Liver (tissue), 9 donors: ENCODE data around the gene UFC1. TPM values are rescaled to one million over a fixed set of nuclear protein-coding genes. Genes with fewer than 3 reads are reported as not detected.
A peak's percentile ranks its signal among the peaks of the same experiment; 100 is the strongest.

Source experiments
- DNase-seq: peaks from one replicate; pipeline ENCODE4 v3.0.0-alpha.2; 2017; ENCODE audit warnings: low spot score
- H3K27ac ChIP-seq, 2 donors: one replicate each; pipeline ENCODE4 v1.7.0; 2013; ENCODE audit warnings: inconsistent platforms in 2 of 2, low read length in 2 of 2, control low read depth in 1 of 2, low read depth in 1 of 2, mild to moderate bottlenecking in 1 of 2
- H3K27me3 ChIP-seq, 4 donors: one replicate each; pipeline versions ENCODE4 v1.6.1 to v1.7.0; 2013; ENCODE audit warnings: low read length in 3 of 4, inconsistent platforms in 1 of 4, mild to moderate bottlenecking in 1 of 4, moderate library complexity in 1 of 4; ENCODE audit not compliant: control insufficient read depth in 4 of 4, insufficient read depth in 4 of 4
- H3K36me3 ChIP-seq, 4 donors: one replicate each; pipeline versions ENCODE4 v1.6.1 to v1.7.0; 2013; ENCODE audit warnings: low read length in 3 of 4, mild to moderate bottlenecking in 3 of 4, low read depth in 1 of 4, moderate library complexity in 1 of 4; ENCODE audit not compliant: control insufficient read depth in 4 of 4, insufficient read depth in 3 of 4
- H3K4me1 ChIP-seq, 4 donors: one replicate each; pipeline versions ENCODE4 v1.6.1 to v1.7.0; 2013; ENCODE audit warnings: low read length in 3 of 4, mild to moderate bottlenecking in 3 of 4, moderate library complexity in 1 of 4; ENCODE audit not compliant: control insufficient read depth in 4 of 4, insufficient read depth in 4 of 4
- H3K4me3 ChIP-seq, 3 donors: one replicate each; pipeline versions ENCODE4 v1.6.1 to v1.7.0; 2013; ENCODE audit warnings: low read length in 3 of 3, control low read depth in 1 of 3, low read depth in 1 of 3, mild to moderate bottlenecking in 1 of 3
- H3K9ac ChIP-seq, 2 donors: one replicate each; pipeline ENCODE4 v1.7.0; 2013; ENCODE audit warnings: low read length in 2 of 2, mild to moderate bottlenecking in 2 of 2, moderate library complexity in 2 of 2, control low read depth in 1 of 2, low read depth in 1 of 2
- H3K9me3 ChIP-seq, 4 donors: one replicate each; pipeline versions ENCODE4 v1.6.1 to v1.7.0; 2013; ENCODE audit warnings: low read length in 3 of 4; ENCODE audit not compliant: control insufficient read depth in 4 of 4
- ATF3 ChIP-seq: IDR thresholded peaks from 2 replicates; pipeline ENCODE4 v1.6.1; 2016; ENCODE audit warnings: antibody characterized with exemption
- CTCF ChIP-seq: fragments of 150-350 bp; IDR thresholded peaks from 2 replicates; pipeline ENCODE4 v1.5.1; 2017; ENCODE audit warnings: improper control_type of control experiment, low read depth, low read length; ENCODE audit not compliant: missing input control
- EGR1 ChIP-seq, 2 donors: IDR thresholded peaks; 2 replicates each; pipeline ENCODE4 v1.6.1; 2016 to 2018; ENCODE audit warnings: antibody characterized with exemption in 2 of 2, low read depth in 2 of 2
- FOXA1 ChIP-seq: IDR thresholded peaks from 2 replicates; pipeline ENCODE4 v1.6.1; 2016; ENCODE audit warnings: antibody characterized with exemption
- FOXA2 ChIP-seq: IDR thresholded peaks from 2 replicates; pipeline ENCODE4 v1.6.1; 2016; ENCODE audit warnings: antibody characterized with exemption
- GABPA ChIP-seq, 2 donors: IDR thresholded peaks in 1 of 2; conservative IDR thresholded peaks in 1 of 2; 2 replicates each; pipeline ENCODE4 v1.6.1; 2016; ENCODE audit warnings: antibody characterized with exemption in 2 of 2, mild to moderate bottlenecking in 1 of 2, moderate library complexity in 1 of 2
- HNF4A ChIP-seq, 2 donors: conservative IDR thresholded peaks; 2 replicates each; pipeline ENCODE4 v1.6.1; 2016; ENCODE audit warnings: antibody characterized with exemption in 2 of 2, mild to moderate bottlenecking in 2 of 2
- HNF4G ChIP-seq: IDR thresholded peaks from 2 replicates; pipeline ENCODE4 v1.6.1; 2016; ENCODE audit warnings: antibody characterized with exemption
- JUND ChIP-seq, 2 donors: IDR thresholded peaks; 2 replicates each; pipeline ENCODE4 v1.6.1; 2016; ENCODE audit warnings: antibody characterized with exemption in 2 of 2
- MAX ChIP-seq: IDR thresholded peaks from 2 replicates; pipeline ENCODE4 v1.6.1; 2016; ENCODE audit warnings: antibody characterized with exemption
- NR2F2 ChIP-seq: IDR thresholded peaks from 2 replicates; pipeline ENCODE4 v1.6.1; 2016; ENCODE audit warnings: antibody characterized with exemption
- RAD21 ChIP-seq, 2 donors: IDR thresholded peaks; 2 replicates each; pipeline ENCODE4 v1.6.1; 2016; ENCODE audit warnings: antibody characterized with exemption in 2 of 2, mild to moderate bottlenecking in 2 of 2
- REST ChIP-seq: IDR thresholded peaks from 2 replicates; pipeline ENCODE4 v1.6.1; 2016; ENCODE audit warnings: antibody characterized with exemption, mild to moderate bottlenecking
- RXRA ChIP-seq, 2 donors: IDR thresholded peaks; 2 replicates each; pipeline ENCODE4 v1.6.1; 2017 to 2018; ENCODE audit warnings: antibody characterized with exemption in 2 of 2, mild to moderate bottlenecking in 1 of 2
- SP1 ChIP-seq: IDR thresholded peaks from 2 replicates; pipeline ENCODE4 v1.6.1; 2018; ENCODE audit warnings: antibody characterized with exemption, mild to moderate bottlenecking
- TAF1 ChIP-seq: conservative IDR thresholded peaks from 2 replicates; pipeline ENCODE4 v1.6.1; 2016; ENCODE audit warnings: antibody characterized with exemption, mild to moderate bottlenecking
- YY1 ChIP-seq: IDR thresholded peaks from 2 replicates; pipeline ENCODE4 v1.6.1; 2016; ENCODE audit warnings: antibody characterized with exemption, mild to moderate bottlenecking
- ZBTB33 ChIP-seq: IDR thresholded peaks from 2 replicates; pipeline ENCODE4 v1.6.1; 2016; ENCODE audit warnings: antibody characterized with exemption
- WGBS: extraction: QIAGEN DNeasy Blood & Tissue Kit; methylation state at CpG from one replicate; pipeline ENCODE4 v1.1.7; 2013; 5-methylcytosine and 5-hydroxymethylcytosine counted together
- polyA plus RNA-seq, 2 donors: library from polyadenylated mRNA; stranded (reverse) in 1 of 2; unstranded in 1 of 2; fragments of 200-250 nt in 1 of 2; fragments of >200 nt in 1 of 2; fragmentation: Nextera tagmentation in 1 of 2; extraction: Ambion mirVana in 1 of 2; gene quantifications; one replicate each; pipeline versions ENCODE4 v1.2.1 to v1.2.3, GENCODE V29; 2013 to 2015
- total RNA-seq, 2 donors: library from RNA; depleted of rRNA; stranded (reverse); fragments of >200 nt; gene quantifications; one replicate each; pipeline ENCODE4 v1.2.3, GENCODE V29; 2014
- donor health status: healthy.
- donor health status: healthy.
- donor health status: healthy.
- donor health status: healthy.
- donor health status: healthy.

UFC1 gene
- total and polyA plus RNA-seq, 4 donors, result 34.2 to 47.5 (median 43.3) TPM

GRCh38 chr1:161180639-161181038, 26.9 kb downstream of the UFC1 start:
- no peaks in the 10 kb centered on the region for H3K9me3 ChIP-seq
- H3K36me3 ChIP-seq, result peaks cover 0 to under 1% (median 0%) of the 10 kb centered on the region in 4 donors
- H3K9ac ChIP-seq, result no peak overlapping the region
- TF ChIP-seq HNF4A (conservative IDR thresholded peaks at IDR 0.05) (no peak), CTCF (peak; percentile 34), GABPA (IDR thresholded peaks at IDR 0.05 in 1 of 2, conservative IDR thresholded peaks at IDR 0.05 in 1 of 2) (no peak), RAD21 (IDR thresholded peaks at IDR 0.05) (peak; percentile 59 to 68)
- no peaks in the 10 kb centered on the region for H3K27me3 ChIP-seq
- no peak overlapping the region for H3K27ac ChIP-seq
- no peak overlapping the region for H3K4me3 ChIP-seq
- no peak for DNase-seq
- peaks cover 0 to 22% (median 16%) of the 10 kb centered on the region in 4 donors for H3K4me1 ChIP-seq
- 51% methylated on average over 1 of the region's 1 CpG for WGBS

GRCh38 chr1:161182214-161182613, 28.4 kb downstream of the UFC1 start:
- H3K9ac ChIP-seq, result no peak overlapping the region
- H3K4me1 ChIP-seq, result peaks cover 0 to 12% (median 8%) of the 10 kb centered on the region in 4 donors
- no peaks in the 10 kb centered on the region for H3K27me3 ChIP-seq
- H3K36me3 ChIP-seq, result no peaks in the 10 kb centered on the region
- TF ChIP-seq YY1 (no peak), TAF1 (no peak)
- H3K27ac ChIP-seq, result peak overlapping the region in 1 of 2 donors; percentile 60
- H3K4me3 ChIP-seq, result no peak overlapping the region
- no peak for DNase-seq
- 97% methylated on average over 1 of the region's 1 CpG for WGBS
- H3K9me3 ChIP-seq, result no peaks in the 10 kb centered on the region

GRCh38 chr1:161185282-161185682, 31.5 kb downstream of the UFC1 start:
- H3K27ac ChIP-seq, result peak overlapping the region; percentile 77 to 78
- no peaks in the 10 kb centered on the region for H3K36me3 ChIP-seq
- H3K27me3 ChIP-seq, result no peaks in the 10 kb centered on the region
- H3K9me3 ChIP-seq, result no peaks in the 10 kb centered on the region
- TF ChIP-seq ZBTB33, result no peak
- no peak for TF ChIP-seq GABPA (IDR thresholded peaks at IDR 0.05 in 1 of 2, conservative IDR thresholded peaks at IDR 0.05 in 1 of 2)
- TF ChIP-seq NR2F2, result peak; percentile 63
- TF ChIP-seq TAF1, result no peak
- TF ChIP-seq MAX, result peak; percentile 79
- no peak for TF ChIP-seq FOXA2
- TF ChIP-seq YY1, result peak; percentile 27
- peak in 1 of 2 donors; percentile 22 for TF ChIP-seq RAD21 (IDR thresholded peaks at IDR 0.05)
- TF ChIP-seq JUND (IDR thresholded peaks at IDR 0.05), result no peak
- no peak for TF ChIP-seq CTCF
- TF ChIP-seq ATF3, result no peak
- TF ChIP-seq FOXA1, result no peak
- TF ChIP-seq HNF4G, result no peak
- TF ChIP-seq HNF4A (conservative IDR thresholded peaks at IDR 0.05), result no peak
- peak; percentile 46 for TF ChIP-seq SP1
- no peak for TF ChIP-seq RXRA (IDR thresholded peaks at IDR 0.05)
- no peak for TF ChIP-seq REST
- TF ChIP-seq EGR1 (IDR thresholded peaks at IDR 0.05; ENCODE audit: low read depth in 2 of 2), result peak; percentile 10 to 58
- no peak overlapping the region for H3K4me3 ChIP-seq
- WGBS, result 30% methylated on average over 3 of the region's 3 CpGs
- H3K9ac ChIP-seq, result no peak overlapping the region
- no peak for DNase-seq
- H3K4me1 ChIP-seq, result peaks cover 0 to 3% (median 1%) of the 10 kb centered on the region in 4 donors
